HG03354 (cell line): ENCODE data around the gene HERC6.

ENCODE experiments used
- ATAC-seq: cut with Tn5 transposase; IDR thresholded peaks from one replicate; pipeline ENCODE4 v1.9.1; 2021; ENCODE audit warnings: mild to moderate bottlenecking; ENCODE audit not compliant: unreplicated experiment, poor library complexity, severe bottlenecking

Gene HERC6

GRCh38 chr4:88489100-88489761, 110.6 kb downstream of the HERC6 start:
- no peak for ATAC-seq
